OCI-LY7 (cell line): ENCODE measurements around the gene LPCAT1. TPM values are rescaled to one million over a fixed set of nuclear protein-coding genes. Genes with fewer than 3 reads are reported as not detected.

Experiments used
- BruUV-seq: library from RNA; stranded (reverse); fragments of 400-500 nt; replicated peaks from 2 replicates; lab custom pipeline; 2021; lab: Mats Ljungman, UMichigan
- CTCF ChIA-PET: fragments of 300-600 bp; sonication (Branson Sonifier 250); formaldehyde crosslinking; loops from one replicate; lab custom pipeline; 2022; ENCODE audit warnings: antibody characterized with exemption; ENCODE audit not compliant: unreplicated experiment; lab: Charles Lee
- POLR2A ChIA-PET: fragments of 300-600 bp; sonication (Branson Sonifier 250); formaldehyde crosslinking; loops from one replicate; lab custom pipeline; 2022; ENCODE audit warnings: antibody characterized with exemption; lab: Charles Lee
- DNase-seq: peaks from one replicate; pipeline ENCODE4 v3.0.0-alpha.2; 2015; ENCODE audit warnings: low spot score
- H2AFZ ChIP-seq: fragments of 200-600 bp; sonication (generic), shearing (Covaris generic); 2 replicates; pipeline ENCODE4 v1.6.1; 2014; ENCODE audit warnings: mild to moderate bottlenecking, antibody characterized with exemption, low read length, moderate library complexity
- H3K27ac ChIP-seq: fragments of 200-600 bp; sonication (generic); 2 replicates; pipeline ENCODE4 v1.5.1; 2014; ENCODE audit warnings: mixed run types, low read depth, mild to moderate bottlenecking, moderate library complexity, low read length, inconsistent platforms; ENCODE audit not compliant: poor library complexity, severe bottlenecking
- H3K36me3 ChIP-seq: fragments of 200-600 bp; sonication (generic); 2 replicates; pipeline ENCODE4 v1.6.1; 2014; ENCODE audit warnings: mild to moderate bottlenecking, antibody characterized with exemption, low read length, moderate library complexity, mixed read lengths; ENCODE audit not compliant: insufficient read depth
- H3K4me1 ChIP-seq: fragments of 200-600 bp; sonication (generic); 2 replicates; pipeline ENCODE4 v1.5.1; 2014; ENCODE audit warnings: mild to moderate bottlenecking, low read length; ENCODE audit not compliant: insufficient read depth, poor library complexity, severe bottlenecking
- H3K4me2 ChIP-seq: fragments of 200-600 bp; sonication (generic); 2 replicates; pipeline ENCODE4 v1.6.1; 2014; ENCODE audit warnings: mild to moderate bottlenecking, low read length
- H3K4me3 ChIP-seq: fragments of 200-600 bp; sonication (generic); 2 replicates; pipeline ENCODE4 v1.5.1; 2014; ENCODE audit warnings: mild to moderate bottlenecking, low read depth, low read length; ENCODE audit not compliant: poor library complexity, severe bottlenecking
- H3K79me2 ChIP-seq: fragments of 200-600 bp; sonication (generic); 2 replicates; pipeline ENCODE4 v1.6.1; 2016; ENCODE audit warnings: low read depth, mild to moderate bottlenecking, low read length, moderate library complexity, mixed read lengths; ENCODE audit not compliant: insufficient read depth
- H3K9me2 ChIP-seq: fragments of 200-600 bp; sonication (generic); 2 replicates; pipeline ENCODE4 v1.6.1; 2016; ENCODE audit warnings: mild to moderate bottlenecking, low read length, mixed read lengths; ENCODE audit not compliant: insufficient read depth
- H3K9me3 ChIP-seq: fragments of 200-600 bp; sonication (generic); 2 replicates; pipeline ENCODE4 v1.6.1; 2014; ENCODE audit warnings: mild to moderate bottlenecking, mixed run types, low read length, mixed read lengths
- H4K20me1 ChIP-seq: fragments of 200-600 bp; sonication (generic); 2 replicates; pipeline ENCODE4 v1.6.1; 2014; ENCODE audit warnings: mild to moderate bottlenecking, antibody characterized with exemption, low read length, moderate library complexity, mixed read lengths; ENCODE audit not compliant: insufficient read depth
- CTCF ChIP-seq: fragments of 200-600 bp; sonication (generic); conservative IDR thresholded peaks from 2 replicates; pipeline ENCODE4 v1.5.1; 2014; ENCODE audit warnings: mild to moderate bottlenecking, antibody characterized with exemption, low read length, moderate library complexity, mixed read lengths
- EZH2phosphoT487 ChIP-seq: fragments of 200-600 bp; sonication (generic); IDR thresholded peaks from 2 replicates; pipeline ENCODE4 v1.6.1; 2018; ENCODE audit warnings: low read depth, borderline replicate concordance, mild to moderate bottlenecking, mixed run types, antibody characterized with exemption, low read length, moderate library complexity, mixed read lengths
- intact Hi-C: fragments of 100-400 bp; cut with micrococcal nuclease; formaldehyde crosslinking; loops from one replicate; pipeline ENCODE4 v1.10.0; 2022; ENCODE audit not compliant: unreplicated experiment
- total RNA-seq, 2 experiments: library from RNA; depleted of rRNA in 1 of 2; stranded (reverse); fragments of >200 nt in 1 of 2; shearing (Covaris generic) in 1 of 2; gene quantifications; 2 replicates each; pipeline ENCODE4 v1.2.3, GENCODE V29; 2014 to 2022

Gene LPCAT1
- total RNA-seq, 2 experiments from 2014 or later: 47.7 to 63.6 TPM

DNA sequence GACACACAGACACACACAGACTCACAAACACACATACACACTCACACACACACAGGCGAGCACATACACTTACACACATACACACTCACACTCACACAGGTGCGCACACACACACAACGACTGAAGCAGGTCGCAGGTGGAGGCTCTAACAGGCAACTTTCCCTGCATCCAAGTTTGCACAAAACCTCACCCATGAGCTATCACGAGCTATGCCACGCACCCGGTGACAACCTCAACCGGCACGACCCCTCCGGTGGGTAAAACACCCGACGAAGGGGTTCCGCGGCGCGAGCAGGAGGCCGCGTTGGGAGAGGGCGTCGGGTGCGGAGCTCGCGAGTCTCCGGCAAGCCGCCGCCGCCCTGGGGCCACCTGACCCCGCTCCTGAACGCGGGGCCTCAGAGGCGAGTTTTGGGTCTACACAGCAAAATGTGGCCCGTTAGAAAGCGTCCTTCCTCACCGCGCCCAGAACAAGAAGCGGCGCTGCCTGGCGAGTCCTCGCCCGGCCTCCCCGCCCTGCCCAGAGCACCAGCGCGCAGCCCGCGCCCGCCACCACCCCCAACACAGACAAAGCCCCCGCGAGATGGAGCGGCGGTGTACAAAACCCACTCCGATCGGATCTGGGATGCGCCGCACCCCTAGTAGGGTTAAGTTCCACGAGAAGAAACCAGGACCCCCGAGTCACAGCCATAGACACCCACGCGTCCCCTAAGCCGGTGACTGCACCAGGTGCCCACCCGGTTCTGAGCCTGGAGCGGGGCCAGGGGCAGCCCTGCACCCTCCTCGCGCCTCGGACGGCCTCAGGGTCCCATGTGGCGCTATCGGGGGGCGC lies 79.2 kb downstream of the LPCAT1 start:
- DNase-seq: no peak
- Histone ChIP-seq H3K9me3 (no peaks in the 10 kb centered on the region), H4K20me1 (no peaks in the 10 kb centered on the region), H3K4me3 (no peak overlapping the region), H3K9me2 (no peaks in the 10 kb centered on the region), H3K79me2 (no peaks in the 10 kb centered on the region), H3K4me1 (no peaks in the 10 kb centered on the region), H3K36me3 (no peaks in the 10 kb centered on the region), H3K27ac (no peak overlapping the region), H2AFZ (no peak overlapping the region), H3K4me2 (no peak overlapping the region)
- intact Hi-C loops: no loop called here
- ChIA-PET CTCF (no interaction called here), POLR2A (no interaction called here)
- BruUV-seq: no TSS peak
- TF ChIP-seq EZH2phosphoT487: no peak

- no peak for DNase-seq
- no peaks in the 10 kb centered on the region for H3K79me2 ChIP-seq
- H3K9me2 ChIP-seq: no peaks in the 10 kb centered on the region
- no peak overlapping the region for H3K27ac ChIP-seq
- ChIA-PET POLR2A (no interaction called here), CTCF (no interaction called here)
- H2AFZ ChIP-seq: no peak overlapping the region
- no peaks in the 10 kb centered on the region for H4K20me1 ChIP-seq
- no peaks in the 10 kb centered on the region for H3K9me3 ChIP-seq
- TF ChIP-seq CTCF: no peak
- H3K4me1 ChIP-seq: no peaks in the 10 kb centered on the region
- H3K4me3 ChIP-seq: no peak overlapping the region
- H3K36me3 ChIP-seq: no peaks in the 10 kb centered on the region
- no peak overlapping the region for H3K4me2 ChIP-seq
- intact Hi-C loops: no loop called here
- no TSS peak for BruUV-seq
These were observed 79.8 kb downstream of the LPCAT1 start for GRCh38 chr5:1443991-1444360.

GRCh38 chr5:1443171-1443570 lies 80.6 kb downstream of the LPCAT1 start:
- CTCF ChIA-PET: no interaction called here
- no TSS peak for BruUV-seq
- no peak for DNase-seq

More at GRCh38 chr5:1443171-1443570, 80.6 kb downstream of the LPCAT1 start:
- Histone ChIP-seq H3K9me3 (no peaks in the 10 kb centered on the region), H3K4me3 (no peak overlapping the region), H3K79me2 (no peaks in the 10 kb centered on the region), H3K36me3 (no peaks in the 10 kb centered on the region), H3K4me1 (no peaks in the 10 kb centered on the region), H3K27ac (no peak overlapping the region), H4K20me1 (no peaks in the 10 kb centered on the region), H2AFZ (no peak overlapping the region), H3K9me2 (no peaks in the 10 kb centered on the region), H3K4me2 (no peak overlapping the region)
- no peak for TF ChIP-seq CTCF
- no peak for TF ChIP-seq EZH2phosphoT487
- POLR2A ChIA-PET: no interaction called here
- intact Hi-C loops: no loop called here
